Fibroblast of skin of abdomen (primary cell): Measurements from ENCODE around the gene LCAT. TPM values are rescaled to one million over a fixed set of nuclear protein-coding genes. Genes with fewer than 3 reads are reported as not detected.
A peak's percentile ranks its signal among the peaks of the same experiment; 100 is the strongest.
"Not testable (repeated sequence)": the region's sequence is repeated elsewhere in the genome, so short reads cannot be mapped to it uniquely, and the experiment has no call there.

ENCODE experiments used
- DNase-seq: peaks from one replicate; pipeline ENCODE4 v3.0.0-alpha.2; 2013
- polyA plus RNA-seq, 2 experiments: library from polyadenylated mRNA; unstranded; fragments of 120-200 nt; gene quantifications; one replicate each; pipeline ENCODE4 v1.2.1, GENCODE V29; 2013; ENCODE audit not compliant: insufficient read length in 2 of 2

LCAT gene, protein sequence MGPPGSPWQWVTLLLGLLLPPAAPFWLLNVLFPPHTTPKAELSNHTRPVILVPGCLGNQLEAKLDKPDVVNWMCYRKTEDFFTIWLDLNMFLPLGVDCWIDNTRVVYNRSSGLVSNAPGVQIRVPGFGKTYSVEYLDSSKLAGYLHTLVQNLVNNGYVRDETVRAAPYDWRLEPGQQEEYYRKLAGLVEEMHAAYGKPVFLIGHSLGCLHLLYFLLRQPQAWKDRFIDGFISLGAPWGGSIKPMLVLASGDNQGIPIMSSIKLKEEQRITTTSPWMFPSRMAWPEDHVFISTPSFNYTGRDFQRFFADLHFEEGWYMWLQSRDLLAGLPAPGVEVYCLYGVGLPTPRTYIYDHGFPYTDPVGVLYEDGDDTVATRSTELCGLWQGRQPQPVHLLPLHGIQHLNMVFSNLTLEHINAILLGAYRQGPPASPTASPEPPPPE
- polyA plus RNA-seq (2013, experiment 1 of 2; ENCODE audit: insufficient read length): 16.8 TPM
- polyA plus RNA-seq (2013, experiment 2 of 2; ENCODE audit: insufficient read length): 22.2 TPM

DNA sequence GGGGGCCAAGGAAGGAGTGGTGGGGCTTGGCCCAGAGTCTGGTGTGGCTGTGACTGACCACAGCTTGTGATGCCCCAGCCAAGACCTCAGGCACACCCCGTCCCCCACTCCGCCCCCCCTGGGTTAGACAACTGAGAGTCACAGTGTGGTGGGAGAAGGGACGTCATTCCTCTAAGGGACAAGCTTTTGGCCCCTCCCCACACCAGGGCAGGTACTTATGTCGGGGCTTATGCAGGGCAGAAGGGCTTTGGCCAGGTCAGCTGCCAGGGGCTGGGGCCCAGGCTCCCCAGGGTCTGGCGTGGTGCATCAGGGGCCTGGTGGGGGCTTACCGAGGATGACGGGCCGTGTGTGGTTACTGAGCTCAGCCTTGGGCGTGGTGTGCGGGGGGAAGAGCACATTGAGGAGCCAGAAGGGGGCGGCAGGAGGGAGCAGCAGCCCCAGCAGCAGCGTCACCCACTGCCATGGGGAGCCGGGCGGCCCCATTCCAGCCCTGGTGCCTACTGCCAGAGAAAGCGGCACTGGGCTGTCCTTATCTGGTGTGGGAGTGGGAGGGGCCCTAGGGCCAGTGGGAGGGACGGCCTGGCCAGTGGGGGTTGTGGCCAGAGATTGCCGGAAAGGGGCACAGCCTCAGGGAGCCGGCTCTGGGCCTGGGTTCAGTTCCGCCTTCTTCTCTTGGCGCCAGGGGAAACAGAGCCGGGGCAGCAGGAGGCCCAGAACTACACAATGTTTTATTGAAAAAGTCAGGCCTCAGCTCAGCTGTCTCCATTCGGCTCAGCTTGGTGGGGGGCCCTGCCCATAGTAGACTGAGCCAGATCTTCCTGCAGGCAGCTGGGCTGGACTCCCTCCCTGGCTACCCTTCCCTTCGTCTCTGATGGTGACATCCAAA lies at the start of gene LCAT:
Gene LCAT (minus strand): TSS at position 502 of the 886 bp plus-strand sequence. CDS start 19 bp downstream, at position 483.
- no peak for DNase-seq

GRCh38 chr16:67993207-67994039 lies 49.5 kb upstream of the LCAT start:
- DNase-seq: peak; percentile 72

- DNase-seq: no peak
Observed at GRCh38 chr16:67992661-67993206, 48.8 kb upstream of the LCAT start.

DNA sequence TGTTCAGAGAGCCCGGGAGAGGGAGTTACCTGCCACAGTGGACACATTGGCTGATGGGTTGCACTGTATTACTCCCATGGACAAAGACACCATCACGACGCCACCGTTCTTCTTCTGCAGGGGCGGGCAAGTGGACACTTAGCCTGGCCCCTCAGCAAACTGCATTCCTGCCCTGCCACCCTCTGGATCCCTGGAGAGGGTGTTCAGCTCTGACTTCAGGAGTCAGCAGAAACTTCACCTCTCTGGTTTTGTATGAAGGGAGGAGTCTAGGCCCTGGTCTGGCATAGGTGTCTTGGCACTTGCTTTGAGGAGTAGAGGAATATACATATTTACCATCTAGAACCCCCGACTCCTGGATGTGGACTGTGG lies 46.1 kb upstream of the LCAT start:
- DNase-seq: no peak

DNA sequence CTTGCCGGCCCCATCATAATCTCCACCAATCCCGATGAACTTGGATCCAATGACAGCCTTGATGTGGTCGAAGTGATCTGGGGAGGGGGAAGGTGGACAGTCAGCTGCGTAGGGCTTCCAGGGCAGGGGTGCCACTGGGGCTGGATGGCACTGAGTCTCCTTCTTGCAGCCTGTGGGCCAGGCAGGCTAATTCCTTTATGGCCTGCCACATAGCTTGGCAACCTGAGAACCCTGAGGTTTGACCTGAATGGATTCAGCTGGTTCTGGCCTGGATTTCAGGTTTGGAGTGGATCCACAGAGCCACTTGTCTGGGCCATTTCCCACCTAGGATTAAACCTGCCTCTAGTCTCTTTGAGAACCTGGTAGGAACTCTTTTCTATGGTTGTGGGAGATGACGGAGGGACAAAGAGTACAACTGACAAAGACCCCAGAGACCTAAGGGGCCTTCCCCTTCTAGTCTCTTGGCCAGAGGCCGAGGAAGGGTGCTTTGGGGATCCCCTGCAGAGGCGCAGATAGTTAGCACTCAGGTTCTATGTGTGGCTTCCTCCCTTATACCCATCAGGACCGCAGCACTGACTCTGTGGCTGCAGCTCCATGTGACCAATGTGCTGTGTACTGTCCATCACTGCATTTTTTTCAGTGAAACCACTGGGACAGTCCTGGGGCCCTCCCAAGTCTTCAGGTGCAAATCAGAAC lies 45.5 kb upstream of the LCAT start:
- DNase-seq: no peak

- DNase-seq: no peak
Observed at GRCh38 chr16:67988675-67989074, 44.8 kb upstream of the LCAT start.

DNA sequence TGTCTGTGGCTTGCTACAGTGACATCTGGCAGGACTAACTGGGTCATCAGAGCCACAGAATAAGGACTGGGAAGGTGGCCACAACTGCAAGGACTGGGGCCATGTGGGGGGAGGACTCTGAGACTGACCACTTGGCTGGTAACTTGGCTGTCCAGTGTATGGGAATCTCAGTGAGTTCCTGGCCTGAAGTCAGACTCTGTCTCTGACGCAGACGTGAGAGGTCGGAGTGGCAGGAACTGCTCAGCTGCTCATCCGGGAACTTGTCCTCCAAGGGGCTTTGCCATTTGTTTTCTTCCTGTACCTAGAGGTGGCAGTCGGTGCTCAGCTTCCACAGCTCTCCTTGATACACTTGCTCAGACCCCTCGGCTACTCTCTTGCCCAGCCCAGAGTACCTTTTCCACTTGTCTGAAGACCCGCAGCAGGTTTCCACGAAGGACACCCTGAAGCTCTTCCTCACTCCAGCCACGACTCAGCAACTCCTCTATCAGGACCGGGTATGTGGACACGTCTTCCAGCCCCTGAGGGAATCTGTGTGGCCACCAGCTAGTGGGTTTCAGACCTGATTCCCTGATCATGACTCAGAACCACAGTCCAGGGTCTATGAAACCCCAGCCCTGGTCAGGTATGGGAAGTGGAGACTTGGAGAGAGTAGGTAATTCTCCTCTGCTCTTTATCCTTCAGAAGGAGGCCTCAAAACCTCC lies 43.7 kb upstream of the LCAT start:
- DNase-seq: no peak

DNA sequence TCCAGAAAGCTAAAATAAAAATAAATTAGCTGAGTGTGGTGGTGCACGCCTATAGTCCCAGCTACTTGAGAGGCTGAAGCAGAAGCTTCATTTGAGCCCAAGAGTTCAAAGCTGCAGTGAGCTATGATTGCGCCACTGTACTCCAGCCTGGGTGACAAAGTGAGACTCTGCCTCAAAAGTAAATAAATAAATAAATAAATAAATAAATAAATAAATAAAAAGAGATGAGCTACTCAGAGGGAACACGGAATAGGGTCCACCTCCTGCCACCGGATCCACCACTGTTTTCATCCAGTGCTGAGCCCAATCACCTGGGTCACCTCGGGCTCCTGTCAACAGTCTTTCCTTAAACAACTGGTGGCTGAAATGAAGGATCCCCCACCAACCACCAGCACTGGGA lies 43.0 kb upstream of the LCAT start:
- no peak for DNase-seq

DNA sequence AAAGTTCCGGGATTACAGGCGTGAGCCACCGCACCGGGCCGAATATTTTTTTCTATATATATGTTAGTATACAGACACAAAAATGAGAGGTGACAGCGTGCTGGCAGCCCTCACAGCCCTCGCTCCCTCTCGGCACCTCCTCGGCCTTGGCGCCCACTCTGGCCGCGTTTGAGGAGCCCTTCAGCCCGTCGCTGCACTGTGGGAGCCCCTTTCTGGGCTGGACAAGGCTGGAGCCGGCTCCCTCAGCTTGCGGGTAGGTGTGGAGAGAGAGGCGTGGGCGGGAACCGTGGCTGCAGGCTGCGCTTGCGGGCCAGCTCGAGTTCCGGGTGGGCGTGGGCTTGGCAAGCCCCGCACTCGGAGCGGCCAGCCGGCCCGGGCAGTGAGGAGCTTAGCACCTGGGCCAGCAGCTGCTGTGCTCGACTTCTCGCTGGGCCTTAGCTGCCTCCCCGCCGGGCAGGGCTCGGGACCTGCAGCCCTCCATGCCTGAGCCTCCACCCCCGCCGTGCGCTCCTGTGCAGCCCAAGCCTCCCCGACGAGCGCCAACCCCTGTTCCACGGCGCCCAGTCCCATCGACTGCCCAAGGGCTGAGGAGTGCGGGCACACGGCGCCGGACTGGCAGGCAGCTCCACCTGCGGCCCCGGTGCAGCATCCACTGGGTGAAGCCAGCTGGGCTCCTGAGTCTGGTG lies 38.2 kb upstream of the LCAT start:
- DNase-seq: no peak

GRCh38 chr16:67979955-67980678 lies 36.2 kb upstream of the LCAT start, which contains the start of gene DPEP3:
Gene DPEP3 (minus strand): TSS chr16:67980499. CDS start chr16:67980380, 119 bp downstream.
- DNase-seq: no peak

GRCh38 chr16:67977469-67978227 lies 33.7 kb upstream of the LCAT start:
- no peak for DNase-seq

DNA sequence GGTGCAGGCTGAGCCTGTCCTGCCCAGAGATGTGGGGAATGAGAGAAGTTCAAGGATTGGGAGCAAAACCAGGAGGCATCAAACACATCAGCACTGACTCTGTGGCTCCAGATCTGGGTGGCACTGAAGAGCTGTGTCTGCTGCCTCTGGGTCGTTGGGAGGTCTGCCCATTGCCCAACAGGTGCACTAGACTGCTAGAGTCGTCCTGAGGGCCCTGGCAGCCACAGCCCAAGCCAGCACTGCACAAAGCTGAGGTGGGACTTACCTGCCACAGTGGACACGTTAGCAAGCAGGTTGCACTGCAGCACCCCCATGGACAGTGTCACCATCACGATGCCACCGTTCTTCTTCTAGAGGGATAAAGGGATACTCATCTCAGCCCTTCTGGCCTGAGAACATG lies 33.1 kb upstream of the LCAT start:
- DNase-seq: no peak

DNA sequence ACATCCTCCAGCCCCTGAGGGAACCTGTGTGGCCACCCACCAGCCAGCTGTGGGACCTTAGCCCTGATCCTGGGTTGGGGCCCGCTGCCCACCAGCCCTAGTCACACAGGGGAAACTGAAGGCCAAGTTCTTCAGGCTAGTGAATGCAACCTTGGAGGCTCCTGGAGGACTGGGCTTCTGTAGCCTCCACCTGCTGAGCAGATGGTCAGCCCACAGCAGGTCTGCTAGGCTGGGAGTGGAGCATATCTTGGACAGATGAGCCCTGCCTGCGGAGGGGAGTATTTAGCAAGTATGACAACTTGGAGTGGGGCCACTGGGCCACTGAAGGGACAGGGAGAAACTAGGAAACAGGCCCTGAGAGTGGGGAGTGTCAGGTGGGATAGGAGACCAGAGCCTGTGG lies 32.3 kb upstream of the LCAT start:
- no peak for DNase-seq

- no peak for DNase-seq
Observed at GRCh38 chr16:67975321-67976105, 31.6 kb upstream of the LCAT start.

DNA sequence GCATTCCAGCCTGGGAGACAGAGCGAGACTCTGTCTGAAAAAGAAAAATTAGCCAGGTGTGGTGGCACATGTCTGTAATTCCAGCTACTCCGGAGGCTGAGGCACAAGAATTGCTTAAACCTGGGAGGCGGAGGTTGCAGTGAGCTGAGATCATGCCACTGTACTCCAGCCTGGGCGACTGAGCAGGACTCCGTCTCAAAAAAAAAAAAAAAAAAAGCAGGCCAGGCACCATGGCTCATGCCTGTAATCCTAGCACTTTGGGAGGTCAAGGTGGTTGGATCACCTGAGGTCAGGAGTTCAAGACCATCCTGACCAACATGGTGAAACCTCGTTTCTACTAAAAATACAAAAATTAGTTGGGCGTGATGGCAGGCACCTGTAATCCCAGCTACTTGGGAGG lies 28.4 kb upstream of the LCAT start:
- DNase-seq: not testable (repeated sequence)

GRCh38 chr16:67971111-67971510 lies 27.2 kb upstream of the LCAT start:
- DNase-seq: no peak

GRCh38 chr16:67969254-67970039 lies 25.5 kb upstream of the LCAT start:
- DNase-seq: no peak
